HTR-8/SVneo (cell line): ENCODE results near the gene AMBRA1.

Experiments used
- DNase-seq: peaks from one replicate; pipeline ENCODE4 v3.0.0; 2011; ENCODE audit warnings: low spot score, mixed read lengths; ENCODE audit not compliant: insufficient read length
- FAIRE-seq: peaks from 2 replicates; lab custom pipeline; 2011; peaks lifted over from hg19 to GRCh38; lab: Jason Lieb, UNC

The AMBRA1 gene

DNA sequence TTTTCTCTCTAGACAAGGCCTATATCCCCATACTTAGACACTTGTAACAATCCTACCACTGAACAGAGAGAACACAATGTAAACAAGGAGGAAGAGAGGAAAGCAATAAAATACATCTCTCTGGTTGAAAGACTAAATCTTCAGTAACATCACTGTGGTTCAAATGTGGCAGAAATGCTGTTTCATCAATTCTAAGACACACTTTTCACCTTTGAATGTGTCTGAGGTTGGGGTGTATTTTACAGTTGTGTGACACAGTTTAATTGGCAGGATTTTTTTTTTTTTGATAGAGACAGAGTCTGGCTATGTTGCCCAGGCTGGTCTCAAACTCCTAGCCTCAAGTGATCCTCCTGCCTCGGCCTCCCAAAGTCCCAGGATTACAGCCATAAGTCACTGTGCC lies 79.5 kb downstream of the AMBRA1 start:
- no peak for DNase-seq
- no peak for FAIRE-seq

DNA sequence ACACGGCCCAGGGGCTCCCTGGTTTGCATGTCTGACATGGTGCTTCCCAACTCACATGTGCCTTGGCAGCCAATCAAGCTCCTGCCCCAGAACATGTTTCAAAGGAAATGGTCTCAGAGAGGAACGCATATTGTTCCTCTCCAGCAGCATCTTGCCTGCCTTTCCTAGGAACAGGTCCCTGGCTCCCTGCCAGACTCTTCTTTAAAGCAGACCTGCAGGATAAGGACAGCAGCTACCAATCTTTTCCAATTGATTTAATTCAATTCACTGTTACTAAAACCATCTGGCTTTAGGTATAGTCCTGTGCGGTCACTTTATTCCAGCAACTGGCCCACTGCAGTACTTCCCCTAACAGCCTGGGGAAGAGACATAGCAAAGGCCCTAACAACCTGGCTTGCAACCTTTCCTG lies 79.9 kb downstream of the AMBRA1 start:
- FAIRE-seq (no peak), DNase-seq (no peak)

DNA sequence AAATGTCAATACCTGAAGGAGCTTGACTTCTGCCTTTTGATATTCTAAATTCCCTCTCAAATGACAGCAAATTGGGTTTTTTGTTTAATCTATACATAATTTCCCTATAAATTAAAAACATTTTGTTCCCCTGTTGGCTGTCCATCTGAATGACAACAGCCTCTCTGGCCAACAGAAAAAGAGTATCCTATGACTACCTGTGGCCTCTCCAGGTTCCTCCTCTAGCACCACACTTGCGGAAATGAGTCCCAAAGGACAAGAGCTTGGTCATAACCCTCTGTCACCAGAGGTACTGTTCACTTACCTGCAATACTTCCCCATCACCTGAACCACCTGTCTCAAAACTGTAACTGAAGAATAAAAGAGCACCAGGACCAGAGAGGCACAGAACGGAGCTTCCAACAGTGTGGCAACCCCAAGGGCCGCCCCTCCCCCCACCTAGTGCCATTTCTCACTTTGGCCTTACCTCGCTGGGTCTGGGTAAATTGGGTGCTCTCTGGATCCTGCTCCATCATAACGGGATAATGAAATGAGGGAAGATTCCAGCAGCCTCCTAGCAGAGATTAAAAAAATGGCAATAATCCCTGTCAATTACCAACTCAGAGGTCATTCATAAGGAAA lies 81.5 kb downstream of the AMBRA1 start:
- no peak for FAIRE-seq
- no peak for DNase-seq

DNA sequence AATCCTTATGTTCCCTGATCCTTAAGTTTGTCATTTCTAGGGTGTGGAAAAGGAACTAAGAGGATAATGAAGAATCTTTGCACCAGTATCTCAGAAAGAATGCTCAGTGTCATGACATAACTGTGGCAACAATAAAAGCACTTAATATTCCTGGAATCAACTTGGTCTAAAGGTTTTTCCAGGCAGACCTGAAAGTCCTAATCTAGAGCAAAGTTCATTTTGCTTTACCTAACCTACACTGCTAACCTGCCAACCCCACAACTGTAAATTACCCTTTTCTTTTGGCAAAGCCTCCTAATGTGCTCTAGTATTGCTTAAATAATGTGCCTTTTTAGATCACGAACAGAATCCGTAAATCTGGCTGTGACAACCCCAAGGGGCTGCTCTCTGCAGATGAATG lies 82.5 kb downstream of the AMBRA1 start:
- DNase-seq (no peak), FAIRE-seq (no peak)

DNA sequence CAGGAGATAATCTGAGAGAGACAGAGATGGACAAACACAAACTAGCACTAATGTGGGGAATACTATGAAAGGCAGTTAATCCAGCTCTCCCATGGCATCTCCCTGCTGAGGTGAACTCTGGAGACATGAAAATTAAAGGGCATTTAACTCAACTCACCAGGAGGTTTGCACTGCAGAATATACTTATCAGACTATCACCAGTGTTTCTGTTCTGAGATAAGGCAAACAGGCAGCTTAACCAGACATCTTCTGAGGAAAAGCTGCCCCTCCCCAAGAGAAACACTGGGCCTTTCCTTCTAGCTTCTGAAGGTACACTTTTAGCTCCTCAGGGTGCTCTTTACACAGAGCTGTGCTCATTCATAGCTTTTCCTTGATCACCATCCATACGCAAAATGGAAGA lies 85.5 kb downstream of the AMBRA1 start:
- DNase-seq = no peak
- no peak for FAIRE-seq

DNA sequence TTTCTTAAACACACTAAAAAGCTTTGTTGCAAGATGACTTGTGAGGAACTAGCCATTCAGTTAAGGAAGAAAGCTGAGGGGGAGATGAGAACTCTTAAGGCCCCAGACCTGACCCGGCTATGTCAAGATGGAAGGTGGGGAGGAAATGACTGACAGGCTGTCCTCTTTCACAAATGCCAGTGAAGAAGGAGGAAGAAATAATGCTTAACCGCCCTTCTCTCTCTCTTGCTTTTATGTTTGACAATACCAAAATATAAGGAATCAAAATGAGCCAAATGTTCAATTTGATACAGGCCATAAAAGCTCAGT lies 87.4 kb downstream of the AMBRA1 start:
- FAIRE-seq = no peak
- no peak for DNase-seq

DNA sequence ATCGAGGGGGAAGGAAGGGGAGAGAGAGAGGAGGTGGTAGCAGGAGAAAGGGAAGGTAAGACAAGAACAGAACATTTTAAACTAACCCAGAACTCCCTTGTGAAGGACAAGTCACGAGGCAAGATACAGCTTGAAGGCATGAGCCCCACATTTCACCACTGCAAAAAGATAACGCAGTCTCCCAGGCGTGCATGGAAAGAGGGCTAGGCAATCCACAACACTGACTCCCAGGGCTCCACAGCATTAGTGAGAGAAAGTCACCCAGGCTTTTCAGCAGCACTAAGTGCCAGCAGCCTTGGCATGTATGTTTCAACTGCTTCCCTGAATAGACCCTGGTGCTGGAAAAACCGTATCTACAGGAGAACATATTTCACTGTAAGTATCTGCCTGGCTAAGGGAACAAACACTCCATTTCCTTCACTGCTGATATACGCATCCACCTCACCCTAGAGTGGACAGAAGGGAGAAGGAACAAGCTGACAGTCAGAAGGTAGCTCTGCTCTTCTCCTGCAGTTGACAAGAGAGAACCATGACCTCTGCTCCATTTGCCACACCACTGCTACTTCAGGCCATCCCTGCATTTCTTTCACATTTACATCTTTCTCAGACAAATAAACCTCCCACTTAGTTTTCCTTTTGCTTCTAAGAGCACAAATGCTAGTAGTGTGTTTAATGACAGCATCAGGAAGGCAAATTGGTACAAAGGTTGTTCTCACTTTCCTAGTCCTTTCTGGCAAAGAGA lies 87.9 kb downstream of the AMBRA1 start:
- no peak for DNase-seq
- FAIRE-seq = no peak

DNA sequence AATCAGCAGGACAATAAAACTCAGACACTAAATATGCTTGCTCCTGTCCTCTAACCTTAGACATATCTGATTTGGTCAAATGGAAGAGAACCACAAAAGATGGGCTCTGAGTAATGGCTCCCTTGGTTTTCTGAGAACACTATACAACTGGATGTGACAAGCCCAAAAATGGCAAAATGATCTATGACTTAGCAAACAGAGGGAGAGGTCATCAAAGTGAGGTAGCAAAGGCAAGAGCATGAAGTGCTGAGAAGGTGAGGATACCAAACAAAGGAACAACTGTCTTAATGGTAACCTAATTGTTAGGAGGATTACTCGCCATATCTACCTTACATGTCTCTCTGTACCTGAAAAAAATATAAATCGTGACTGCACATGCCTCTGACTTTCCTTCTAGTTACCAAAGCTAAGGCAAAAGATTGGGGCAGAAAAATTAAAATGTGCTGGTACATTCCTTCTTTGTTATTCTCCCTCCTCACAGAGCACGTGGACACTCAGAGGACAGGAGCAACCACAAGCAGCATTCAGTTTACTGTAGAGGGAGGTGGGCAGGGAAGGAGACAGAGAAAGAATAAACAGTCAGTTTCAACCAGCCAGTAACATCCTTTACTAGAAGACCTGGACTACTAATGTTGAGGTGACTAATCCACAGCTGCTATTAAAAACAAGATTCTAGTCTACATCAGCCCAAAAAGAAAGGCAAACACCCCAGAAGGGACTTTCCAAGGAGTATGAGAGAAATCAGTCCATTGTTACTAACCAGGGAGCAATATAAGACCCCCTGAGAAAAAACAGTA lies 88.8 kb downstream of the AMBRA1 start:
- FAIRE-seq = no peak
- no peak for DNase-seq

DNA sequence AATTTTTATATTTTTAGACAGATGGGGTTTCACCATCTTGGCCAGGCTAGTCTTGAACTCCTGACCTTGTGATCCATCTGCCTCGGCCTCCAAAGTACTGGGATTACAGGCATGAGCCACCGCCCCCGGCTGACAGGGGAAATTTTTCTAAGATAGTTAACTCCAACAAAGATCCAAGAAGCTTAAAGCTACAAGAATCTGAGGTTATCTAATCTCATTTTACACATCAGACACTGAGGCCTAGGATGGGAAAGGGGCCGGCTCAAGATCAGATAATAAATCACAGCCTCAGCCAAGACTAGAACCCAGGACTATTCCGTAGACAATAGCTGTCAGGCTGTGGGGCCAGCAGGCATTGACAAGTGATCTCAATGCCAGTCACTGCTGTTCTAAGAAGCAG lies 94.0 kb downstream of the AMBRA1 start:
- FAIRE-seq = no peak
- no peak for DNase-seq

DNA sequence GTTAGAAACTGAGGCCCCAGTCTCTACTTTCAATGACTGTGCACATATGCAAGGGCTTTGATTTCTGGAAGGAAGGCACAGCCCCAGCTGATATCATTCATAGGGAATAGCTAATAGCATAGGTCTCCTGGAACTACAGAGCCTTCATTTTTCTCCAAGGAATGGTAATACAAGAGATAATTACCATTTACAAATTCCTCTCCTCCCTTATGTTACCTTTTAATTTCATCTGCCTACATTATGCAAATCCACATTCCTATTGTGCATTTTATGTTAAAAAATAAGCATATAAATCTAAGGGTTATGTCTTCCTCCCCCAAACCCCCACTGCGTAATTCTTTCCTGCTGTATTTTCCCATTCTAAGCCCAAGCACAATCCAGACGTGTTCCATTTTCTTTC lies 94.9 kb downstream of the AMBRA1 start:
- FAIRE-seq = no peak

DNA sequence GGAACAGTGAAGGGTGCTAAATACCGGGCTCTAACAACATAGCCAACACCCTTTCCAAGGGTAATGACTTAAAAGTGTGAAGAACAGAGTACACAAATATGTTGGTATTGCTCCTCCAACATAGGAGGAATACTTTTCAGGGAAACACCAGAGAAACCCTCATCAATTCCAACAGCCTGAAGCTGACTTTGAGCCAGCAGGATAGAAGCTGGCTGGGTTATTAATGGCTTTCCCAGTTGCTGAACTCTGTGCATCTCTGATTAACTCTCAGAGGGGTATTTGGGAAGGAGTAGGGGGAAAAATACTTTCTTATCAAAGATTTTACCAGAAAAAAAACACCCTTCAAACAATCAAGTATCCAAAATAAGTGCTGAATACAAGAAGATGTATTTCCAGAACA lies 95.6 kb downstream of the AMBRA1 start:
- FAIRE-seq = no peak
- DNase-seq = no peak

More for the DNA sequence above, 94.9 kb downstream of the AMBRA1 start:
- DNase-seq = no peak

DNA sequence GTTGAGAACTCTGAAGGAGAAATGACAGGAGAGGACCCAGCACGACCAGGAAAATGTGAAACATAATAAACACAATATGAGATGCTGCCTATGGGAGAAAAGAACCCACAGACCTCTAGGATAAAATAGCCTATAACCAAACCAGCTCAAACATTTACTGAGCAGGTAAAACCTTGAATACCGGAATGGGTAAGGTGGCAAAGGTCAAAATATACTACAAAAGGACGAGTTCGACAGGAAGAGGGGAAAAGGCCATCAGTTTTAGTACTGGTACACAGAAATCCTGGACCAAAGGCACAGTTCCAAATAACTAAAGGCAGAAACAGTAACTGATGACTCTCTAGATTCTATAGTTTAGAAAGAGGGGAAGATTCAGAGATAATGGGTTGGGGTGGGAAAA lies 96.3 kb downstream of the AMBRA1 start:
- FAIRE-seq = no peak
- DNase-seq = no peak

DNA sequence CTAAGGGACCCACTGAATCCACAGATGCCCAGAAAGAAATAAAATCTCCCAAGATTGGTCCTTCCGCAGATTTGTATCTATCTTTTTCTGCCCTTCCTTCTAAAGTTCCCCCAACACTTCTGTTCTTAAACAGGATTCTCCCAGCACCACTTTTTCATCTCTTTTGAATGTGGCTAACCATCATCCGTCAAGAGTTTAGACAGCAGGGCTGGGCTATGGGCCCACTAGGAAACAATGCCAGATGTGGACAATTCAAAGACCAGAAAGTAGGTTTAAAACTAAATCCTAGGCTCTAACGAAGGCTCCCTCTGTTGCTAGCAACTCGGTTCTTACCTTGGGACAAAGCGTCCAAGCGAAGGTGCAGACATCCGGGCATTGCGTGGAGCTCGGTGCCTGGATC lies 100.0 kb downstream of the AMBRA1 start:
- FAIRE-seq = no peak
- no peak for DNase-seq

DNA sequence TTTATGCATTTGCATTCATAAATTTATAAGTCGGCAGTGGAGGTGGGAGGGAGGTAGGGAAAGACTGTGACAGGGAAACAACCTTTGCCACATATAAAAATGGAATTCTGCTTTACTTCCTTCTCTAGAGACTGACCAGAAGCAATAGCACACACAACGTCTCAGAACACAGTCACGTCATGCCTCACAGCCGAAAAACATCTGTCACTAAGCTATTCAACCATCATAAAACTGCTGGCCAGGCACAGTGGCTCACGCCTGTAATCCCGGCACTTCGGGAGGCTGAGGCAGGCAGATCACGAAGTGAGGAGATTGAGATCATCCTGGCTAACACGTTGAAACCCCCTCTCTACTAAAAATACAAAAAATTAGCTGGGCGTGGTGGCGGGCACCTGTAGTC lies 101.3 kb downstream of the AMBRA1 start:
- no peak for FAIRE-seq

DNA sequence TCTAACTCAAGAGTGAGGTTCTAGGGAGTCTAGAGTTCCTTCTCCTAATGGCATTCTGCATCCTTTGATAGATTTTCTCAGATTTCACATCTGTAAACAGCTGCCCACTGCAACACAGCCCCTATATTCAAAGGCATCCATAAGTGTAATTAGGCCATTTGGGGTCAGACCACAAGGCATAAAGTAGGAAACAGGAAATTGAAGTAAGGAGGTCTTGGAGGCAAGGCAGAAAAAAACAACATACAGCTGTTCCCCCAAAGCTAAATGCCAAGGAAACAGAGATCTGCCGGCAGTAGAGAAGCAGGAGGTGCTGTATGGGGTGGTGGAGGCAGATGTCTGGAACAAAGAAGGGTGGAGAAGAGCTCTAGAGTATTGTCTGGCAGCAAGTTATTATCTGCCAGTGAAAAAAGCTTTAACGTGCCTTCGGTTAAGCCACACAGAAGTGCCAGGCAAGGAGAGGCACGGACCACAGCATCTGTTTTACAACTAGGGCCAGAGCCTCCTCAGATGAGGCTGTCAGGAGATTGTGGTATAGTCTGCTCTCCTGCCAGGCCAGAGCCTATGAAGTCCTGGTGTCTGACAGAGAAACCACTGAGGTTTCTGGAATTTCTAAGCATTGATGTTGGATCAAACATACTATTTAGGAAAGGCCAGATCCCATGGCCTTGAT lies 102.0 kb downstream of the AMBRA1 start:
- DNase-seq (no peak), FAIRE-seq (no peak)

More for the DNA sequence above, 101.3 kb downstream of the AMBRA1 start:
- DNase-seq = no peak

DNA sequence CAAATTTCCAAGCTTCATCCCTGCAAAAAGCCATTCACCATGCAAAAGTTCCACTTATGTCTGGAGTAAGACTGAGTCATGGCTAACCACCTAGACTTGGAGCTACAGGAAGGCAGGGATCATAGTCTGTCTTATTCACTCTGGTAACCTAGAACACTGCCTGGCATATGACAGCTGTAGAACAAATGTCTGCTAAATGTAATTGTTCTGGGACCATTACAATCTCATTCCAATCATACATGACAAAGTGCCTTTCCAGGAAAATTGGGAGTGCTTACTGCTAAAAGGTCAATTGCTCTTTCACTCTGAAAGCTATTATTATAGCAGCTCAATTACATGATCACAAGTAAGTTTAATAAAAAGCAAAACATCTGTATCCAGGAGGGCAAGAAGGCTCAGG lies 103.2 kb downstream of the AMBRA1 start:
- DNase-seq = no peak
- no peak for FAIRE-seq

DNA sequence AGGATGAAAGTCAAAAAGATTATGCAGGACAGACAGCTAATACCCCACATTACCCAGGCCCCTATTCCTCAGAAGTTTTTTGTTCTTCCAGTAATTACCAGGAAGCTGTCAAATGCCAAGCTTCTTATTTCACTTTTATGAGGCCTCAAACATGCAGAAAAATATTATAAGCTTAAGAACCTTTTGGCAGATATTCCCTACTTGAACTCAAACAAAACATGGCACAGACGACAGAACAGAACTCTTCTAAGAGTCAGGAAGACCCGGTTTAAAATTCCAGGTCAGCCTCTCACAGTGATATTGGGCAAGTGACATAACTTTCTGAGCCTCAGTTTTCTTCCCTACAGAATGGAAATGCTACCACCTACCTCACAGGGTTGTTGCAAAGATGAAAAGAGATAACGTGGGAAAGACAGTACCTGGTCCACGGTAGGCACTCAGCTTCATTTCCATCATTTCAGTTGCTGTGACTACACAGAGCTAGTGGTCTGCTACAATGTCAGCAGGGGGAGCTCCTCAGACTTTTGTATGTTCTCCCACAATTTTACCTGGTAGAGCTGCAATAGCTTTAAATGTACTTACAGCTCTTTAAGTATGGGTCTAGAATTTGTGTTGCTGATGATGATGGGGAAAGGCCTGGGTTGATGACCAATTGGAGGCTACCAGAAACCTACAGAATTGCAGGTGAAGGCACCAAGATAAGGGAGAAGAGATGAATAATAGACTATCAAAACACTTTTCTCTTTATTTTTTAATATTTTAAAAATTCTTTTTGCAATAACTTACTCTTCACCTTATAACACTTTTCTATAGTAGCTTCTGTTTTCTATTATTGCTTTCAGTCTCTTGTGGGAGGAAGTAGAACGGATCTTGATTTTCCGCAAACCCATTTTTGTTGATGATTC lies 103.9 kb downstream of the AMBRA1 start:
- no peak for FAIRE-seq
- peak; percentile 61 for DNase-seq

DNA sequence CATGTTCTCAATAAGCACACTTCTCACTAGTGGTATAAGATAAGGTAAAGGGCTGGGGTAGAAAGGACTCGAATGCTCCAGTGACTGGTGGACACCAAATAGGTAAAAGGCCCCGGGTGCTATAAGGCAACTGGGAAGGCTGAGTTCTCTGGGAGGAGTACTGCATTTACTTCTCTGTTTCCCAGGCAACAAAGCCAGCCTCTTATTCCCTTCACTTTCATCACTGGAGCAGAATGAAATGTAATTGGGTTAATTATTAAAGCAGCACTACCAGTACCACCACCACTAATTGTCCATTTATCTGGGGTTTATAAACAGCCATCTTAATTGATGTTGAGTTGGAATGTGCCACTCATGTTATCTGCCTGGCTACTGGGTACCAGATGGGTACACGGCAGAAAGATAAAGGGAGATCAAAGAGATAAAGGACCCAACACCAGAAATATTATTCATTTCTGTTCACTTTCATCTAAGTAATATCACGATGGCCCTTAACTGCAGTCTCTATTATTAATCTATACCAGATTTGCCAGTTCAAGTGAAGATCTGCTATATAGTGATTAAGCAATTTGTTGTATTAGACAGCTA lies 107.9 kb downstream of the AMBRA1 start:
- FAIRE-seq = no peak
- no peak for DNase-seq

DNA sequence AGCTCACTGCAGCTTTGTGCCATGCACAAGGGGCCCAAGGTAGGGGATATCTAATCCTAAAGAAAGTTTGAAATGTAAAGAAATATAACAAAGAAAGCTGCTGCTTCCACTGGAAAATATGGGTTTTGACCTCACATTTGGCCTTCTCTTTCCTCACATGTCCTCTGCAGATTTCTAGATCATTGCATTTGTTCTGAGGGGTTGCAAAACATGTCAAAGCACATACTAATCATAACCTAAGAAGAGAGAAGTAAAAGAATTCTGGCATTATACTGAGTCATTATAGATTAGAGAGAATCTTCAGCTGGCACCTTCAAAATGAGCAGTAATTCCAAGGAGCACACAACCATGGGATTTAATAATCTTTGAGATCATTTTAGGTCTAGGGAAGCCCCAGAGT lies 109.7 kb downstream of the AMBRA1 start:
- DNase-seq (no peak), FAIRE-seq (no peak)

DNA sequence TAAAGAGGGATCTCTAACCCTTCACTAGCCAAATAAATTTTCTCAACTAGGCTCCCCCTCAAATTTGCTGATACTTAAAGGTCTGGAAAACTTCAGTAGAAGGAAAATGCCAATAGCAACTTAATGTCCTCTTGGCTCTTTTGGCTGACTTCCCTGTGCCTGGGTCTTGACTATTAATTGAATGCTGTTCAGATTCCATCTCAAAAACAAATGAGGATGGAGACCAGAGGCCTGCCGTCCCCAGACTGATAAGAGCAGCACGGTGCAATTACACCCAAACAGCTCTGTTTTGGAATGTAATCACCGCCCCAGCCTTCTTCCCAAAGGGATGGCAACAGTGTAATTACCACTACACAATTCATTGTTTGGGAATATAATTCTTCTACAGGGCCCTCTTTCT lies 112.9 kb downstream of the AMBRA1 start:
- DNase-seq (no peak), FAIRE-seq (no peak)
